OCI-M1 (cell line): ENCODE measurements around the gene MBD2.
"Not testable (repeated sequence)": the region's sequence is repeated elsewhere in the genome, so short reads cannot be mapped to it uniquely, and the experiment has no call there.

Experiments used
- DNase-seq: peaks from one replicate; lab custom pipeline; 2025; lab: John Stamatoyannopoulos, UW

The MBD2 gene

DNA sequence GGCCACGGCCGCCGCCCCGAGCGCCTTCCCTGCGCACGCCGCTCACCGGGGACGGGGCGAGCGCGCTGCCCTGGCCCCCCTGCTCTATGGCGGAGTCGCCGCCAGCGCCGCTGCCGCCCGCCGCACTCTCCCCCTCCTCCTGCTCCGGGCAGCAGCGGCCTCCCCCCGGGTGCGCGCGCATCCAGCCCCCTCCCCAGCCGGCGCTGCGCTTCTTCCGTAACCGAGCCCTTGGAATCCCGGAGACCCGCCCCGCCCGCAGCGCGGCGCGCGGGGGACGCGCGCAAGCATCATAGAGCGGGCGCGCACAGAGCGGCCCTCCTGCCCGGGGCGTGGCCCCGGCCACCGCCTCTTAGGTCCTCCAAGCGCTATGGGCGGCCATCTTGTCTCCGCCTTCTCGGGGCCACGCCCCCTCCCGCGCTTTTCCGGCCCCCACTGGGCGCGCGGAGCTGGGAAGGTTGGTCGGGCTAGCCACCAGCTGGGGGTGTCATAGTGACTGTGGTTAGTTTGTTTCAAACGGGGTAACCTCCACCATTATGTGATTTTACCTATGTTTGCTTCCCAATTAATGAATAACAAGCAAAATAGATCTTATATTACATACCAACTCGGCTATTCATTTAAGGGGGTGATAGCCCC is at the start of gene MBD2:
Gene MBD2 (minus strand): TSS at position 291 of the 636 bp plus-strand sequence. CDS start 110 bp downstream, at position 181.
- peak; percentile 98 for DNase-seq

- peak; percentile 90 for DNase-seq
Measured at GRCh38 chr18:54269893-54270844, 45.7 kb upstream of the MBD2 start.

- DNase-seq = no peak
Measured at GRCh38 chr18:54268751-54269150, 44.3 kb upstream of the MBD2 start.

DNA sequence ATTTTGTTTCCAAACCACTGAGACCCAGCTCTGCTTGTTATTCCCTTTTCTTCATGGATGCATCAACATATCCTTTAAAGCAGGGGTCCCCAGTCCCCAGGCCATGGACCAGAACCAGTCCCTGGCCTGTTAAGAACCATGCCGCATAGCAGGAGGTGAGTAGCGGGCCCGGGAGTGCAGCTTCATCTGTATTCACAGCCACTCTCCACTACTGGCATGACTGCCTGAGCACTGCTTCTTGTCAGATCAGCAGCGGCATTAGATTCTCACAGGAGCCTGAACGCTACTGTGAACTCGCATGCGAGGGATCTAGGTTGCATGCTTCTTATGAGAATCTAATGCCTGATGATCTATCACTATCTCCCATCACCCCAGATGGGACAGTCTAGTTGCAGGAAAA is 43.2 kb upstream of the MBD2 start:
- no peak for DNase-seq

- DNase-seq = no peak
Measured at GRCh38 chr18:54263904-54264336, 39.5 kb upstream of the MBD2 start.

- peak; percentile 51 for DNase-seq
Measured at GRCh38 chr18:54261894-54262293, 37.4 kb upstream of the MBD2 start.

- peak; percentile 15 for DNase-seq
Measured at GRCh38 chr18:54260396-54261072, 36.1 kb upstream of the MBD2 start.

GRCh38 chr18:54257818-54258217 is 33.3 kb upstream of the MBD2 start:
- not testable (repeated sequence) for DNase-seq

- no peak for DNase-seq
Measured at GRCh38 chr18:54257015-54257414, 32.5 kb upstream of the MBD2 start.

GRCh38 chr18:54255141-54255540 is 30.7 kb upstream of the MBD2 start:
- DNase-seq = no peak

DNA sequence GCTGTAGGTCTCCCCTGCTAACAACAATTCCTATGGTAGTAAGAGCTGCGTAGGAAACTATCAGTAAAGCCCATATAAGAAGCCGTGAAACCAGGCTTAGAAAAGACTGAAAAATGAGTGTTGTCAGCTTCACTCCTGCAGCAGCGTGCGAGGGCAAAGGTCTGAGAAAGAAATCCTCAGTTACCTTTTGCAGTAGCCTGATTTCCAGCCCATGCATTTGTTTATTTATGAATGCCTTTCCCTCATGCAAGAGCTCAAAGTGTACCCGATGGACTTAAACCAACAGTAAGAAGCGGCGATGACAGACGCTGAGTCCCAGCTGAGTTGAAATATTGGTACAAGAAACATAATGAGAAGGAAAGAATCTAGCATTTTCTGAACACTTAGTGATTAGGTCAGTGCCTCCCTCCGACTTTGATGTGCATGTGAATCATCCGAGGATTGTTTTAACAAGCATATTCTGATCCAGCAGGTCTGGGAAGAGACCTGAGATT is 29.8 kb upstream of the MBD2 start:
- no peak for DNase-seq

- DNase-seq = no peak
Measured at GRCh38 chr18:54251606-54252390, 27.3 kb upstream of the MBD2 start.

DNA sequence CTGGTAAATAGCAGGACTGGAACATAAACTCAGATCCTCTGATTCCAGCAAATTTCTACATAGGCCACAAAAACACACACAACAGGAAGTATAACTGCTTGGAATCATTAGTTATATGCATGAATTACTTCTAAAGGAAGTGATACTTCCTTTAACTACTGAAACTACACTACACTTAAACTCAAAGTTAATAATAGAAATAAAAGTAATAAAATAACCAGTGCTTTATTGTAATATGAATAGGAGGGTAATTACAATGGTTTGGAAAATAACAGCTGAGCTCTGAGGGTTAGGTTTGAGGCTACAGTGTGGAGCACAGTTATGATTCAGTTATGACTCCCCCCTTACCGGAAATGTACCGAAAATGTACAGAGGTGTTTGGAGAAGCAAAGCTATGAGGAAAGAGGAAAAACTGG is 26.4 kb upstream of the MBD2 start:
- DNase-seq = no peak

- DNase-seq = no peak
Measured at GRCh38 chr18:54247511-54248175, 23.2 kb upstream of the MBD2 start.

DNA sequence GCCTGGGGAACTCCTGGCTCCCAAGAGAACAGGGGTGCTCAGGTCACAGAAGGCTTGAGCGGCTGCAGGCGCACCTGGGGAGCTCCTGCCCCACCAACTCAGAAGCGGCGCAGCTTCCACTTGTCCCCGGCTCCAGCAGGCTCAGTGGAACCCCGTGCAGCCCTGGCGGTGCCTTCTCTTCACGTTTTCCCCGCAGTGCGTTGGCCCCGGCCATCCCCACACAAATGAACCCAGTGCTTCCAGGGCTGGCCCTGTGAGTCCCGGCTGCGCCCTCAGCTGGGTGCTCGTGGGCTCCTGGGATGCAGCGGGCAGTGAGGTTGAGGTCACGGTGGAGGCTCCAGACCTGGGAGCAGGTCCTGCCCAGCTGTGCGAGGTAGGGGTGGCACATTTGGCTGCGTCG is 17.9 kb upstream of the MBD2 start:
- DNase-seq = no peak

DNA sequence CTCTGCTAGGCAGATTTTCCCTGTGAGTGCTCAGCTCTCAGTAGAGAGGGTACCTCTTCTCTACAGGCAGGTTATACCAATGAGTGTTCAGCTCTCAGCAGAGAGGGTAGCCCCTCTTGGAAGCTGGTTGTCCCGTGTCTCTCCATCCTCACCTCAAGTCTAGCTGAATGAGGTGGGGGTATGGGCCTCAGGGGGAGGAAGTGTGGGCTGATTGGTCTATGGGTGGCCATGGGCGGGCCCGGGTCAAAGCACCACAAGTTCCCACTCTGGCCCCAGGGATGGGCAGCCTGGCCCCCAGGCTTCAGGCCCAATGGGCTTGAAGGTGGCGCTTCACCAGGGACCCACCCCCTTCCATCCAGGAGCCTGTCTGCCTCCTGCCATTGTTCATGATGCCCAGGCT is 17.0 kb upstream of the MBD2 start:
- no peak for DNase-seq

- DNase-seq = no peak
Measured at GRCh38 chr18:54240629-54241107, 16.2 kb upstream of the MBD2 start.

DNA sequence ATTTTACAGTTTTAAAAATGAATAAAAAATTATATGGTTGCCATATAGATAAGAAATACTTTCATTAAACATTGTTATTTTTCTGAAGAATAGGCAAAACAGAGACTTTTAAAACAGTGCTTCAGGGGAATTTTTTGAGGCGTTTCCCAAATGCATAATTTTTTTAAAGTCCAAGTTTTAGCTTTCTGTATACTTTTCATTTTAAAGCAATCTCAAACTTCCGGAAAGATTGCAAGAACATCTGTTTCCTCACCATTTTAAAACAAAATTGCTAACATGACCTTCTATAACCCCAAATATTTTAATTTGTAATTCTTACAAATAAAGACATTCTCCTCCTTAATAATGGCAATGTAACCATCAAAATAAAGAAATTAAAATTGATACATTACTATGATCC is 15.1 kb upstream of the MBD2 start:
- DNase-seq = no peak

DNA sequence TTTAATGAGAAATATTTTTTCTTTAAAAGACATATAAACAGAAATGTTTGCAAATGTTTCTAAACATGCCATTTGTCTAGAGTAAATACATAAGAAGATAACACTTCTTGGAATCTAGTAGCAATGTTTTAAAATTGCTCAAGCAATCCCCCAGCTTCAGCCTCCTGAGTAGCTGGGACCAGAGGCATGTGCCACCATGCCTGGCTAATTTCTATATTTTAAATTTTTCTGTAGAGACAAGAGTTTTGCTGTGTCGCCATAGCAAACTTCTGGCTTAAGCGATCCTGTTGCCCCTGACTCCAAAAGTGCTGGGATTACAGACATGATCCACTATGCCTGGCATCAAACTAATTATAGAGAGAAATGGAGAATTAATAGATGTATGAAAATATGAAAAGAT is 14.6 kb upstream of the MBD2 start:
- no peak for DNase-seq

- no peak for DNase-seq
Measured at GRCh38 chr18:54238173-54238936, 13.9 kb upstream of the MBD2 start.
